ENCODE results near the gene MRPL19. TPM values are rescaled to one million over a fixed set of nuclear protein-coding genes. Genes with fewer than 3 reads are reported as not detected.

The MRPL19 gene
- total and polyA plus RNA-seq, 10 of the 15 experiments (the other 5 are each of a cell fraction or from before 2014, with no cell fraction given), result 13.1 to 99.0 (median 56.6) TPM

GRCh38 chr2:75609937-75610508, 36.6 kb upstream of the MRPL19 start:
- TF ChIP-seq RELA (IDR thresholded peaks at IDR 0.05; ENCODE audit: borderline replicate concordance, partially characterized antibody), result no peak
- TF ChIP-seq, protein P1, sequence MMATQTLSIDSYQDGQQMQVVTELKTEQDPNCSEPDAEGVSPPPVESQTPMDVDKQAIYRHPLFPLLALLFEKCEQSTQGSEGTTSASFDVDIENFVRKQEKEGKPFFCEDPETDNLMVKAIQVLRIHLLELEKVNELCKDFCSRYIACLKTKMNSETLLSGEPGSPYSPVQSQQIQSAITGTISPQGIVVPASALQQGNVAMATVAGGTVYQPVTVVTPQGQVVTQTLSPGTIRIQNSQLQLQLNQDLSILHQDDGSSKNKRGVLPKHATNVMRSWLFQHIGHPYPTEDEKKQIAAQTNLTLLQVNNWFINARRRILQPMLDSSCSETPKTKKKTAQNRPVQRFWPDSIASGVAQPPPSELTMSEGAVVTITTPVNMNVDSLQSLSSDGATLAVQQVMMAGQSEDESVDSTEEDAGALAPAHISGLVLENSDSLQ (IDR thresholded peaks at IDR 0.05), result no peak
- no peak for TF ChIP-seq RB1 (IDR thresholded peaks at IDR 0.05; ENCODE audit: borderline replicate concordance)
- TF ChIP-seq ATF2 (IDR thresholded peaks at IDR 0.05; ENCODE audit: low read length), result no peak
- no peak for TF ChIP-seq BACH1 (IDR thresholded peaks at IDR 0.05; ENCODE audit: borderline replicate concordance)
- TF ChIP-seq STAT1 (conservative IDR thresholded peaks at IDR 0.05), result no peak
- no peak for TF ChIP-seq ESRRA (IDR thresholded peaks at IDR 0.05; ENCODE audit: low read length)
- TF ChIP-seq ASH2L (IDR thresholded peaks at IDR 0.05; ENCODE audit: borderline replicate concordance, low read depth), result no peak
- TF ChIP-seq KLF5 (IDR thresholded peaks at IDR 0.05; ENCODE audit: partially characterized antibody), result no peak
- TF ChIP-seq ZNF207 (IDR thresholded peaks at IDR 0.05; ENCODE audit: borderline replicate concordance), result no peak
- TF ChIP-seq TCF12 (IDR thresholded peaks at IDR 0.05; ENCODE audit: low read depth, low read length), result no peak
- no peak for TF ChIP-seq IRF5 (IDR thresholded peaks at IDR 0.05; ENCODE audit: borderline replicate concordance)
- TF ChIP-seq RBBP5 (conservative IDR thresholded peaks at IDR 0.05), result no peak
- Histone ChIP-seq H3K36me3 (ENCODE audit: control insufficient read depth in 2 of 2, insufficient read depth in 2 of 2, low read length in 1 of 2) (no peaks in the 10 kb centered on the region), H3K4me2 (ENCODE audit: control insufficient read depth, insufficient read depth) (no peak overlapping the region), H3K9me3 (replicated peaks; ENCODE audit: control insufficient read depth, insufficient read depth, low read length) (no peaks in the 10 kb centered on the region), H2AFZ (ENCODE audit: control insufficient read depth, low read depth, low read length) (no peak overlapping the region), H3K4me1 (ENCODE audit: control insufficient read depth, insufficient read depth, low read length) (0 out of 2 replicates have a peak, but pooled peaks cover 2% of the 10 kb centered on the region), H3K27me3 (replicated peaks in 1 of 2; ENCODE audit: control insufficient read depth in 2 of 2, insufficient read depth in 2 of 2, low read length in 1 of 2) (no peaks in the 10 kb centered on the region), H3K9ac (ENCODE audit: control insufficient read depth, insufficient read depth, low read length) (no peak overlapping the region), H3K27ac (ENCODE audit: control insufficient read depth, insufficient read depth) (no peak overlapping the region), H3K4me3 (no peak overlapping the region), H3K79me2 (ENCODE audit: control insufficient read depth, insufficient read depth, low read length) (no peaks in the 10 kb centered on the region), H4K20me1 (ENCODE audit: control insufficient read depth, insufficient read depth) (no peaks in the 10 kb centered on the region)
- ChIA-PET SMC1A (ENCODE audit: uncharacterized antibody, unreplicated experiment) (interaction anchor here (0.6 to 3.1 kb wide), 13 partner anchors 11 to 691 kb away, joined by 3 to 19 read pairs (median 4); partner anchors contain the start of gene TACR1), CTCF (interaction anchor here (0.7 to 3.6 kb wide), 19 partner anchors 10 to 694 kb away, joined by 3 to 76 read pairs (median 6); partner anchors contain the start of gene TACR1), RAD21 (ENCODE audit: unreplicated experiment) (interaction anchor here (0.8 to 2.1 kb wide), 3 partner anchors 205 to 555 kb away, joined by 3 to 8 read pairs (median 3); no protein-coding TSS in a partner anchor), POLR2A (interaction anchor here (0.7 kb wide), 1 partner anchor 702 kb away, joined by 3 read pairs; no protein-coding TSS in a partner anchor)
- ATAC-seq, result no peak
- in situ Hi-C loops (cut with MboI), result loop anchor here (5.0 to 10.0 kb wide), 4 partner anchors 143 to 915 kb away; no protein-coding TSS in a partner anchor
- 6% methylated on average over 7 of the region's 7 CpGs for WGBS (ENCODE audit: insufficient coverage, insufficient replicate concordance, low lambda C conversion rate, missing lambda C conversion rate)
- intact Hi-C loops (cut with micrococcal nuclease; ENCODE audit: unreplicated experiment), result loop anchor here (1.0 to 5.0 kb wide), 6 partner anchors 146 to 693 kb away; no protein-coding TSS in a partner anchor
- no peak for DNase-seq (ENCODE audit: low read depth, low spot score)
- FAIRE-seq, result no peak
- BruUV-seq (replicated peaks), result no TSS peak
